Gastroesophageal sphincter (tissue), 4 donors: ENCODE results near the gene LYRM9. TPM values are rescaled to one million over a fixed set of nuclear protein-coding genes. Genes with fewer than 3 reads are reported as not detected.
A peak's percentile ranks its signal among the peaks of the same experiment; 100 is the strongest.

Experiments
- ATAC-seq: fragments of 150-250 bp; one replicate; pipeline ENCODE4 v1.9.1; 2016; ENCODE audit warnings: mild to moderate bottlenecking, moderate library complexity
- H3K27ac ChIP-seq, 4 donors: fragments of 200-600 bp; sonication (generic) in 3 of 4; 1 replicate in 3 of 4; 2 replicates in 1 of 4; pipeline ENCODE4 v1.5.1; 2016 to 2019
- H3K27me3 ChIP-seq: fragments of 200-600 bp; sonication (generic); one replicate; pipeline ENCODE4 v1.5.1; 2019
- H3K36me3 ChIP-seq, 2 donors: fragments of 200-600 bp; sonication (generic); one replicate each; pipeline ENCODE4 v1.5.1; 2019; ENCODE audit warnings: control low read depth in 1 of 2
- H3K4me1 ChIP-seq, 3 donors: fragments of 200-600 bp; sonication (generic); 1 replicate in 2 of 3; 2 replicates in 1 of 3; pipeline ENCODE4 v1.5.1; 2016 to 2019; ENCODE audit warnings: control low read depth in 2 of 3
- H3K4me3 ChIP-seq, 2 donors: fragments of 200-600 bp; sonication (generic); one replicate each; pipeline ENCODE4 v1.5.1; 2019; ENCODE audit warnings: mild to moderate bottlenecking in 1 of 2, moderate library complexity in 1 of 2
- H3K9me3 ChIP-seq, 3 donors: fragments of 200-600 bp; sonication (generic); one replicate each; pipeline ENCODE4 v1.5.1; 2017 to 2019; ENCODE audit warnings: control low read depth in 2 of 3
- CTCF ChIP-seq, 4 experiments: fragments of 200-600 bp in 2 of 4; fragments of 450-650 bp in 2 of 4; sonication (generic) in 1 of 4; IDR thresholded peaks; one replicate each; pipeline ENCODE4 v1.5.1; 2017 to 2019; ENCODE audit warnings: antibody characterized with exemption in 4 of 4, mild to moderate bottlenecking in 2 of 4, moderate library complexity in 2 of 4
- EP300 ChIP-seq: sonication (generic); formaldehyde crosslinking; IDR thresholded peaks from one replicate; pipeline ENCODE4 v1.6.1; 2017; ENCODE audit warnings: antibody characterized with exemption, mild to moderate bottlenecking
- POLR2A ChIP-seq, 2 donors: fragments of 450-650 bp; IDR thresholded peaks; one replicate each; pipeline ENCODE4 v1.6.1; 2017; ENCODE audit warnings: antibody characterized with exemption in 2 of 2, mild to moderate bottlenecking in 2 of 2, moderate library complexity in 1 of 2
- POLR2AphosphoS5 ChIP-seq: sonication (generic); formaldehyde crosslinking; IDR thresholded peaks from one replicate; pipeline ENCODE4 v1.6.1; 2017; ENCODE audit warnings: antibody characterized with exemption
- whole genome bisulfite sequencing, 2 donors: methylation state at CpG; one replicate each; pipeline ENCODE4 v1.1.5; 2018; ENCODE audit warnings: low coverage in 1 of 2; 5-methylcytosine and 5-hydroxymethylcytosine counted together
- total RNA-seq, 4 donors: library from RNA; depleted of rRNA; stranded (reverse); fragments of >200 nt; gene quantifications; one replicate each; pipeline ENCODE4 v1.1.0, GENCODE V29; 2016

Gene LYRM9
- total RNA-seq, 4 donors from 2014 or later = 11.1 to 30.3 (median 17.8) TPM

DNA sequence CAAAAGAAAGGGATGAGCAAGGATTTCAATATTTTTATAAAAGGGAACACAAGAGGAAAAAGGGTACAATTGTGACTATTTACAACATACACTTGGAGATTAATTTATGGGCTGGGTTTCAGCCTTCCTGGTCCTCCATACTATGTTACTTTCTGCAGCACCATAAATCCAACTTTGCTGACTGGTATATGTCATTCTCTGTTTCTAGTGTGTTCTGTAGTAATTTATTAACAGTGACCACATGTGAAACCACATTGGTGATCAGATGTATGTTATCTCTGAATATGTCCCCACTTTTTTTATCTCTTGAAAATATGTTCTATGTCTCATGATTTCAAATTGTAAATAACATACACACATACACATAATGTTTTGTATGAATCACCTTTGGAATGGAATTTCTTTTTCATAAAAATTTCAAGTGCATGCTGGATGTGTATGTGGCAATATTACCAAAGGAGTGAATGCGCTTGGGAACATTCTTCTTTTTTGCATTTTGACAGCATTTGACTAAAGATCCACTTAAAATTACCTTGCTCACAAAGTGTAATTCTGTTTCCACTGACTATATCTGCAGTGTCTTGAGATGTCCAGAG, 2.9 kb upstream of the LYRM9 start:
- Histone ChIP-seq H3K9me3 (no peaks in the 10 kb centered on the region), H3K4me1 (peaks cover 0 to 21% (median 0%) of the 10 kb centered on the region in 3 donors), H3K36me3 (no peaks in the 10 kb centered on the region), H3K4me3 (no peak overlapping the region), H3K27ac (no peak overlapping the region), H3K27me3 (peaks cover 34% of the 10 kb centered on the region)
- 73 to 82% methylated on average over 1 of the region's 1 CpG for WGBS, 2 donors
- TF ChIP-seq POLR2AphosphoS5 (no peak), POLR2A (IDR thresholded peaks at IDR 0.05) (no peak), EP300 (no peak), CTCF (IDR thresholded peaks at IDR 0.05) (no peak)
- ATAC-seq = no peak

- H3K27me3 ChIP-seq = peaks cover 34% of the 10 kb centered on the region
- H3K4me1 ChIP-seq = peaks cover 0 to 21% (median 0%) of the 10 kb centered on the region in 3 donors
- no peak overlapping the region for H3K27ac ChIP-seq
- ATAC-seq = no peak
- TF ChIP-seq EP300 (no peak), CTCF (IDR thresholded peaks at IDR 0.05) (no peak), POLR2A (IDR thresholded peaks at IDR 0.05) (no peak), POLR2AphosphoS5 (no peak)
- no peaks in the 10 kb centered on the region for H3K9me3 ChIP-seq
- no peak overlapping the region for H3K4me3 ChIP-seq
- no peaks in the 10 kb centered on the region for H3K36me3 ChIP-seq
- 20 to 26% methylated on average over 8 of the region's 8 CpGs for WGBS, 2 donors
Observed at GRCh38 chr17:27895123-27895895, 2.1 kb upstream of the LYRM9 start.

GRCh38 chr17:27893841-27894503, 807 bp upstream of the LYRM9 start:
- TF ChIP-seq CTCF (IDR thresholded peaks at IDR 0.05) = no peak
- no peak for TF ChIP-seq EP300
- no peak for TF ChIP-seq POLR2AphosphoS5
- no peak for TF ChIP-seq POLR2A (IDR thresholded peaks at IDR 0.05)
- H3K36me3 ChIP-seq = no peaks in the 10 kb centered on the region
- peaks cover 0 to 27% (median 0%) of the 10 kb centered on the region in 3 donors for H3K4me1 ChIP-seq
- 26 to 31% methylated on average over 6 of the region's 7 CpGs for WGBS, 2 donors
- peaks cover 34% of the 10 kb centered on the region for H3K27me3 ChIP-seq
- ATAC-seq = no peak
- no peaks in the 10 kb centered on the region for H3K9me3 ChIP-seq
- peak overlapping the region in 2 of 4 donors; percentile 87 for H3K27ac ChIP-seq
- peak overlapping the region in 1 of 2 donors; percentile 69 for H3K4me3 ChIP-seq

DNA sequence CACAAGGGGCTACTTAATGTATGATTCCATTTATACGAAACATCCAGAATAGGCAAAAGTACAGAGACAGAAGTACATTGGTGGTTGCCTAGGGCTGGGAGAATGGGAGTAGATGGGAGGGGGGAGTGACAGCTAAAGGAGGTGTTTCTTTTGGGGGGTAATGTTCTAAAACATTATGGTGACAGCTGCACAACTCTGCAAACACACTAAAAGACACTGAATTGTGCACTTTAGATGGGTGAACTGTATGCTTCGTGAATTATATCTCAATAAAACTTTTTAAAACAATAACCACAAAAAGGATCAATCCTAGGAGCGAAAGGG, 661 bp downstream of the LYRM9 start:
- 16 to 17% methylated on average over 3 of the region's 3 CpGs for WGBS, 2 donors
- H3K4me3 ChIP-seq = peak overlapping the region; percentile 69 to 78
- no peaks in the 10 kb centered on the region for H3K36me3 ChIP-seq
- H3K27ac ChIP-seq = peak overlapping the region; percentile 70 to 87 (median 86)
- TF ChIP-seq EP300 (no peak), CTCF (IDR thresholded peaks at IDR 0.05) (no peak), POLR2AphosphoS5 (no peak), POLR2A (IDR thresholded peaks at IDR 0.05) (no peak)
- H3K9me3 ChIP-seq = no peaks in the 10 kb centered on the region
- peaks cover 0 to 32% (median 0%) of the 10 kb centered on the region in 3 donors for H3K4me1 ChIP-seq
- H3K27me3 ChIP-seq = peaks cover 25% of the 10 kb centered on the region
- ATAC-seq = no peak
